Adrenal gland (tissue), 12 donors: ENCODE measurements around the gene LSM4. TPM values are rescaled to one million over a fixed set of nuclear protein-coding genes. Genes with fewer than 3 reads are reported as not detected.

Experiments used
- DNase-seq, 7 donors: peaks; one replicate each; pipeline ENCODE4 v3.0.0-alpha.2; 2019 to 2020
- H3K27ac ChIP-seq, 5 donors: fragments of 200-600 bp; sonication (generic) in 4 of 5; 1 replicate in 3 of 5; 2 replicates in 2 of 5; pipeline versions ENCODE4 v1.5.1 to v1.8.0; 2016 to 2020; ENCODE audit warnings: mild to moderate bottlenecking in 1 of 5
- H3K27me3 ChIP-seq: fragments of 200-600 bp; 2 replicates; pipeline ENCODE4 v1.8.0; 2021
- H3K36me3 ChIP-seq, 2 donors: fragments of 200-600 bp; replicated peaks in 1 of 2; 1 replicate in 1 of 2; 2 replicates in 1 of 2; pipeline versions ENCODE4 v1.5.1 to v1.8.0; 2018 to 2022
- H3K4me1 ChIP-seq, 2 donors: fragments of 200-600 bp; replicated peaks in 1 of 2; 1 replicate in 1 of 2; 2 replicates in 1 of 2; pipeline versions ENCODE4 v1.5.1 to v1.8.0; 2018 to 2021
- H3K4me3 ChIP-seq, 4 donors: fragments of 200-600 bp; sonication (generic) in 3 of 4; one replicate each; pipeline ENCODE4 v1.5.1; 2016 to 2018
- H3K9me3 ChIP-seq, 3 donors: fragments of 200-600 bp; sonication (generic) in 1 of 3; replicated peaks in 1 of 3; 1 replicate in 2 of 3; 2 replicates in 1 of 3; pipeline versions ENCODE4 v1.5.1 to v1.8.0; 2016 to 2021
- POLR2A ChIP-seq, 2 donors: fragments of 450-650 bp; IDR thresholded peaks; one replicate each; pipeline ENCODE4 v1.6.1; 2017; ENCODE audit warnings: antibody characterized with exemption in 2 of 2, mild to moderate bottlenecking in 2 of 2, moderate library complexity in 1 of 2
- WGBS, 4 donors: extraction: QIAGEN DNeasy Blood & Tissue Kit in 2 of 4; methylation state at CpG; one replicate each; pipeline versions ENCODE4 v1.1.5 to v1.1.7; 2013 to 2017; 5-methylcytosine and 5-hydroxymethylcytosine counted together
- intact Hi-C, 2 donors: fragments of 100-400 bp; cut with DNase I; formaldehyde crosslinking; loops; one replicate each; pipeline versions ENCODE4 v1.14.1 to v1.15.0; 2022 to 2023
- polyA plus RNA-seq, 3 donors: library from polyadenylated mRNA; stranded (reverse); fragments of 200-250 nt in 2 of 3; fragments of 350-450 nt in 1 of 3; fragmentation: Illumina TruSeq in 1 of 3; extraction: RNeasy Lipid Tissue Mini Kit (QIAGEN cat#74804) in 1 of 3; gene quantifications; one replicate each; pipeline ENCODE4 v1.2.3, GENCODE V29; 2013 to 2014
- total RNA-seq, 9 donors: library from RNA; depleted of rRNA in 4 of 9; stranded (reverse); fragments of >200 nt in 4 of 9; fragments of 120-200 nt in 1 of 9; fragmentation: NEBNext Ultra II Directional in 1 of 9; extraction: Animal tissue kit (Norgen Biotek cat#: 25700) in 1 of 9; gene quantifications; one replicate each; pipeline versions ENCODE4 v1.1.0 to v1.2.4, GENCODE V29; 2013 to 2023
- TF ChIP-seq, protein P1 (sequence below), 6 experiments: fragments of 450-650 bp in 4 of 6; fragments of 200-600 bp in 2 of 6; sonication (generic) in 1 of 6; IDR thresholded peaks; 1 replicate in 5 of 6; 2 replicates in 1 of 6; pipeline versions ENCODE4 v1.5.1 to v1.8.0; 2016 to 2021; ENCODE audit warnings: antibody characterized with exemption in 6 of 6, mild to moderate bottlenecking in 2 of 6, moderate library complexity in 1 of 6
- donor health status: healthy with polysubstance abuse.
- donor health status: Bipolar disorder and iron deficiency.
- donor health status: DM: yes; HTN: yes; CAD: no.
- donor health status: DM: no; HTN: no; CAD: no.
- donor health status: DM: no; HTN: no; CAD: no.
- donor health status: DM: yes; HTN: yes; CAD: no.

Gene LSM4
- total and polyA plus RNA-seq, 12 donors: 105 to 290 (median 161) TPM

DNA sequence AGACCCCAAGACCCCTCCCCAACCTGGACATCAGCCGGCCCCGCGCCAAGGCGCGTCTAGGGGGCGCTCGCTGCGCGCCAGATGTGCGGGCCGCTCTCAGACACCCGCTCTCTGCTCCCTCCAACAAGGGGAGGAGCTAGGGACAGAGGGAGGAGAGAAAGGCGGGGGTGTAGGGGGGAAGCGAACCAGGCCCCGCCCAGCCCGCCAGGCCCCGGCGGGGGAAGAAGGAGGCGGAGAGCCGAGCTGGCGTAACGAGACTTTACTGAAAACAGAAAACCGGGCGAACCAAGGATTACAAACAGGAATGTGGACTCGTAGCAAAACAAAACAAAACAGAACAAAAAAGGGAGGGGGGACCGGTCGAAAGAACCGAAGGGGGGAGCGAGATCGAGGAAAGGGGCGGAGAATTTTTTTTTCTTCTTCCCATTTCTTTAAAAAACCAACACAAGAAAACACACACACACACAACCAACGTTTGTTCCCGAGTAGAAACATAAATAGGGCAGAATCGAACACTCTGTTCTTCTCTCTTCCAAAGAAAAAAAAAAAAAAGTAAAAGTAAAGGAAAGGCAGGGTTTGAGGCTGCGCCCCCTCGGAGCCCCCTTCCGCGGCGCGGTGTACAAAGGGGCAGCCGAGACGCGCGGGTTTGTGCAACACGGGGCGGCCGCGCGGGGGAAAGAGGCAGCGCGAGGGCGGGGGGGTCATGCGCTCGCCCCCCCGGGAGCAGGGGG, 43.2 kb downstream of the LSM4 start:
- H3K27ac ChIP-seq: peak overlapping the region; percentile 99 to 100 (median 100)
- peak; percentile 92 to 96 (median 93) for DNase-seq
- TF ChIP-seq, protein P1, sequence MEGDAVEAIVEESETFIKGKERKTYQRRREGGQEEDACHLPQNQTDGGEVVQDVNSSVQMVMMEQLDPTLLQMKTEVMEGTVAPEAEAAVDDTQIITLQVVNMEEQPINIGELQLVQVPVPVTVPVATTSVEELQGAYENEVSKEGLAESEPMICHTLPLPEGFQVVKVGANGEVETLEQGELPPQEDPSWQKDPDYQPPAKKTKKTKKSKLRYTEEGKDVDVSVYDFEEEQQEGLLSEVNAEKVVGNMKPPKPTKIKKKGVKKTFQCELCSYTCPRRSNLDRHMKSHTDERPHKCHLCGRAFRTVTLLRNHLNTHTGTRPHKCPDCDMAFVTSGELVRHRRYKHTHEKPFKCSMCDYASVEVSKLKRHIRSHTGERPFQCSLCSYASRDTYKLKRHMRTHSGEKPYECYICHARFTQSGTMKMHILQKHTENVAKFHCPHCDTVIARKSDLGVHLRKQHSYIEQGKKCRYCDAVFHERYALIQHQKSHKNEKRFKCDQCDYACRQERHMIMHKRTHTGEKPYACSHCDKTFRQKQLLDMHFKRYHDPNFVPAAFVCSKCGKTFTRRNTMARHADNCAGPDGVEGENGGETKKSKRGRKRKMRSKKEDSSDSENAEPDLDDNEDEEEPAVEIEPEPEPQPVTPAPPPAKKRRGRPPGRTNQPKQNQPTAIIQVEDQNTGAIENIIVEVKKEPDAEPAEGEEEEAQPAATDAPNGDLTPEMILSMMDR (IDR thresholded peaks at IDR 0.05): peak; percentile 68 to 93 (median 86)
- TF ChIP-seq POLR2A (IDR thresholded peaks at IDR 0.05): peak; percentile 20 to 95
- intact Hi-C loops: loop anchor here (2.0 to 10.0 kb wide), 3 partner anchors 47 to 125 kb away; no protein-coding TSS in a partner anchor
- peaks cover 0 to 12% of the 10 kb centered on the region in 2 donors for H3K36me3 ChIP-seq
- peaks cover 39 to 54% of the 10 kb centered on the region in 2 donors for H3K4me1 ChIP-seq
- WGBS, 4 donors: 0 to 1% (median 0%) methylated on average over 41 to 55 of the region's 55 CpGs
- H3K4me3 ChIP-seq: peak overlapping the region; percentile 35 to 100 (median 96)
- no peaks in the 10 kb centered on the region for H3K9me3 ChIP-seq
- no peaks in the 10 kb centered on the region for H3K27me3 ChIP-seq

DNA sequence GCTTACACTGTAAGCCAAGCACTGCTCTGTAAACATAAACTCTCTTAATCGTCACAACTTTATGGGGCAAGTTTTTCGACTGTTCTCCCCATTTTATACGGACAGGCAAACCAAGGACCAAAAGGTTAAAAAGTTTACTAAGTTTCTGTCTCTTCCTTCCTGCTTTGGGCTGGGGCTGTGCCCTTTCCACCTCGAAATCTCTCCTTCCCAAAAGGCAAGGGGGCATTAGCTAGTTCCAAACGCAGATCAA, 43.7 kb downstream of the LSM4 start:
- Histone ChIP-seq H3K9me3 (no peaks in the 10 kb centered on the region), H3K36me3 (peaks cover 0 to 12% of the 10 kb centered on the region in 2 donors), H3K4me1 (peaks cover 44 to 58% of the 10 kb centered on the region in 2 donors), H3K4me3 (peak overlapping the region in 2 of 4 donors; percentile 92 to 100), H3K27me3 (no peaks in the 10 kb centered on the region), H3K27ac (peak overlapping the region; percentile 99 to 100 (median 100))
- intact Hi-C loops: loop anchor here in 1 of 2 donors (5.0 to 10.0 kb wide), 2 partner anchors 48 to 126 kb away; no protein-coding TSS in a partner anchor
- TF ChIP-seq, protein P1 (IDR thresholded peaks at IDR 0.05): no peak
- TF ChIP-seq POLR2A (IDR thresholded peaks at IDR 0.05): no peak
- no peak for DNase-seq
- 0 to 2% (median 1%) methylated on average over 5 of the region's 5 CpGs for WGBS, 4 donors

DNA sequence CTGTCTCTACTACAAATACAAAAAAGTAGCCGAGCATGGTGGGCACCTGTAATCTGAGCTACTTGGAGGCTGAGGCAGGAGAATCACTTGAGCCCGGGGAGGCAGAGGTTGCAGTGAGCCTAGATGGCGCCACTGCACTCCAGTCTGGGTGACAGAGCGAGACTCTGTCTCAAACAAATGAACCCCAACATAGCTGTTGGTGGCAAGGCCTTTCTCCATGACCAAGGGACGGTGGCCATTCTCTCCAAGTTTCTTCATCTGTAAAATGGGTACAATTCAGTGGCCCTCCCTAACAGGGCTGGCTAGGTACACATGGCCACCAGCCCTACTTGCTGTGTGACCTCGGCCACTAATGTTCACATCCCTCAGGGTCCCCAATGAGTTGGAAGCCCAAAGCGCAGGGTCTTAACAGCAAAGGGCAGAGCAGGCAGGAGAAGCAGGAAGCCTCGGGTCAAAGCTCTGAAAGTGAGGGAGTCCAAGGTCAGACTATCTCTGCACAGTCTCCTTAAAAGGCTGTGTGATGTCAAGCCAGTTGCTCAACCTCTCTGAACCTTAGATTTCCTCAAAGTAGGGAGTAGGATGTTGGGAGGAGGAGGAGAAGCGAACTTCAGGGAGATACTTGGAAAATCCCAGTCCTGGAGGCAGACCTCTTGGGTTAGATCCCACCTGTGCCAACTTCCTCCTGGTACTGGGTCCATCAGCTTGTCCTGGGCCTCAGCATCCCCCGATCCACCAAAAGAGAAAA, 44.2 kb downstream of the LSM4 start:
- WGBS, 4 donors: 47 to 58% (median 49%) methylated on average over 6 to 10 of the region's 10 CpGs
- peaks cover 45 to 61% of the 10 kb centered on the region in 2 donors for H3K4me1 ChIP-seq
- intact Hi-C loops: loop anchor here in 1 of 2 donors (5.0 to 10.0 kb wide), 2 partner anchors 49 to 126 kb away; no protein-coding TSS in a partner anchor
- no peaks in the 10 kb centered on the region for H3K9me3 ChIP-seq
- TF ChIP-seq, protein P1 (IDR thresholded peaks at IDR 0.05): peak in 3 of 6 experiments; percentile 3 to 13 (median 13)
- peak in 1 of 2 donors; percentile 19 for TF ChIP-seq POLR2A (IDR thresholded peaks at IDR 0.05)
- H3K4me3 ChIP-seq: peak overlapping the region in 2 of 4 donors; percentile 92 to 100
- no peaks in the 10 kb centered on the region for H3K27me3 ChIP-seq
- peak in 3 of 7 donors; percentile 54 to 61 (median 55) for DNase-seq
- peak overlapping the region; percentile 99 to 100 (median 100) for H3K27ac ChIP-seq
- peaks cover 0 to 12% of the 10 kb centered on the region in 2 donors for H3K36me3 ChIP-seq

DNA sequence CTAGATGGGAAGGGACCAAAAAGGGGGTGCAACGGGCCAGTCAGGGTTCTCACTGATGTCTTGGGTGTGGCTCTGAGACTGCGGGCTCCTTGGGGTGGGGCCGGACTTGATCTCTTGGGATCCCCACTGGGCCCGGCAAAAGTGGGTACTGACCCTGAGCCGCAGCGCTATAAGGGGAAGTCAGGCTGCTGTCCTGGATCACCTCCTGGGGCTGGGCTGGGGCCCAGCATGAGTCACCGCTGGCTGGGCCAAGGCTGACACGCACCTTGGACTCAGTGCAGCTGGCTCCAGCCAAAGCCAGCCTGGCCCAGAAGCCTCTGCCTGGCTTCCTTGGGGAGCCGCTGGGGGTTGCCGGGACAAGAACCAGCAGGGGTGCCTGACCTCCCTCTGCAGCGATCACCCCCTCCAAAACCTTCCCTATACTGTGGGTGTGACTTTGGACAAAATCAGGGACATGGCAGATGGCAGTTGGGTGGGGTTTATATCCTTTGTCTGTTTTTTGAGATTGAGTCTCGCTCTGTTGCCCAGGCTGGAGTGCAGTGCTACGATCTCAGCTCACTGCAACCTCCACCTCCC, 48.0 kb downstream of the LSM4 start:
- Histone ChIP-seq H3K4me1 (peaks cover 34 to 47% of the 10 kb centered on the region in 2 donors), H3K4me3 (no peak overlapping the region), H3K27me3 (no peaks in the 10 kb centered on the region), H3K9me3 (no peaks in the 10 kb centered on the region), H3K36me3 (peaks cover 0 to 12% of the 10 kb centered on the region in 2 donors), H3K27ac (peak overlapping the region; percentile 8 to 83 (median 78))
- TF ChIP-seq, protein P1 (IDR thresholded peaks at IDR 0.05): peak in 2 of 6 experiments; percentile 17 to 21
- peak; percentile 39 to 62 for TF ChIP-seq POLR2A (IDR thresholded peaks at IDR 0.05)
- intact Hi-C loops: loop anchor here in 1 of 2 donors (5.0 to 10.0 kb wide), 2 partner anchors 52 to 130 kb away; no protein-coding TSS in a partner anchor
- 8 to 42% (median 26%) methylated on average over 3 to 13 of the region's 13 CpGs for WGBS, 4 donors
- DNase-seq: peak; percentile 90 to 96 (median 93)
